Mesendoderm (in vitro differentiated cells): Measurements from ENCODE around the gene ALK.

Experiments
- DNase-seq: peaks from one replicate; pipeline ENCODE4 v3.0.0; 2013
- H2AK5ac ChIP-seq: 2 replicates; pipeline ENCODE4 v1.6.1; 2013; ENCODE audit warnings: low read length, inconsistent platforms
- H2BK120ac ChIP-seq: 2 replicates; pipeline ENCODE4 v1.6.1; 2013; ENCODE audit warnings: low read depth, mild to moderate bottlenecking, low read length, moderate library complexity, mixed read lengths
- H2BK15ac ChIP-seq: replicated peaks from 2 replicates; pipeline ENCODE4 v1.6.1; 2013; ENCODE audit warnings: low read depth, mild to moderate bottlenecking, moderate library complexity
- H2BK5ac ChIP-seq: 2 replicates; pipeline ENCODE4 v1.6.1; 2013; ENCODE audit warnings: low read length, inconsistent platforms
- H3K18ac ChIP-seq: 2 replicates; pipeline ENCODE4 v1.6.1; 2013; ENCODE audit warnings: mild to moderate bottlenecking, low read length, mixed read lengths
- H3K23ac ChIP-seq: one replicate; pipeline ENCODE4 v1.6.1; 2013; ENCODE audit warnings: low read length
- H3K27ac ChIP-seq: 2 replicates; pipeline ENCODE4 v1.5.1; 2013; ENCODE audit warnings: low read depth, mild to moderate bottlenecking, inconsistent platforms, low read length, moderate library complexity
- H3K27me3 ChIP-seq: 2 replicates; pipeline ENCODE4 v1.6.1; 2013; ENCODE audit warnings: low read length, control low read depth, mild to moderate bottlenecking, inconsistent platforms; ENCODE audit not compliant: insufficient read depth, poor library complexity
- H3K36me3 ChIP-seq: 2 replicates; pipeline ENCODE4 v1.6.1; 2013; ENCODE audit warnings: low read length, inconsistent platforms; ENCODE audit not compliant: control insufficient read depth, insufficient read depth
- H3K4ac ChIP-seq: one replicate; pipeline ENCODE4 v1.6.1; 2013; ENCODE audit warnings: low read depth, mild to moderate bottlenecking, low read length, moderate library complexity
- H3K4me1 ChIP-seq: 2 replicates; pipeline ENCODE4 v1.6.1; 2013; ENCODE audit warnings: low read depth, low read length, inconsistent platforms; ENCODE audit not compliant: control insufficient read depth
- H3K4me2 ChIP-seq: 2 replicates; pipeline ENCODE4 v1.6.1; 2013; ENCODE audit warnings: low read length
- H3K4me3 ChIP-seq: 2 replicates; pipeline ENCODE4 v1.5.1; 2013; ENCODE audit warnings: mild to moderate bottlenecking, low read length
- H3K56ac ChIP-seq: one replicate; pipeline ENCODE4 v1.6.1; 2013; ENCODE audit warnings: low read length
- H3K79me1 ChIP-seq: 2 replicates; pipeline ENCODE4 v1.6.1; 2013; ENCODE audit warnings: low read length, inconsistent platforms
- H3K79me2 ChIP-seq: 2 replicates; pipeline ENCODE4 v1.6.1; 2013; ENCODE audit warnings: mild to moderate bottlenecking, low read length; ENCODE audit not compliant: control insufficient read depth, insufficient read depth
- H3K9ac ChIP-seq: 2 replicates; pipeline ENCODE4 v1.6.1; 2013; ENCODE audit warnings: low read length, inconsistent platforms
- H4K5ac ChIP-seq: one replicate; pipeline ENCODE4 v1.6.1; 2013; ENCODE audit warnings: low read length
- H4K8ac ChIP-seq: one replicate; pipeline ENCODE4 v1.6.1; 2013; ENCODE audit warnings: low read depth, mild to moderate bottlenecking, control low read depth, low read length, moderate library complexity
- WGBS: extraction: QIAGEN DNeasy Blood & Tissue Kit; methylation state at CpG from one replicate; pipeline ENCODE4 v1.1.7; 2013; ENCODE audit warnings: low lambda C conversion rate, missing lambda C conversion rate; ENCODE audit not compliant: insufficient coverage; ENCODE audit errors: extremely low coverage; 5-methylcytosine and 5-hydroxymethylcytosine counted together

Gene ALK

GRCh38 chr2:29676886-29677453 lies 244.4 kb downstream of the ALK start:
- Histone ChIP-seq H2BK15ac (no peak overlapping the region), H3K36me3 (no peaks in the 10 kb centered on the region), H3K56ac (no peak overlapping the region), H3K79me1 (no peaks in the 10 kb centered on the region), H2BK5ac (no peak overlapping the region), H2BK120ac (no peak overlapping the region), H3K23ac (no peak overlapping the region), H3K4me3 (no peak overlapping the region), H4K5ac (no peak overlapping the region), H3K4me1 (no peaks in the 10 kb centered on the region), H3K27ac (no peak overlapping the region), H3K4me2 (no peak overlapping the region), H4K8ac (no peak overlapping the region), H3K27me3 (no peaks in the 10 kb centered on the region), H3K18ac (no peak overlapping the region), H3K4ac (no peak overlapping the region), H2AK5ac (no peak overlapping the region), H3K9ac (no peak overlapping the region), H3K79me2 (no peaks in the 10 kb centered on the region)
- DNase-seq = no peak

- Histone ChIP-seq H3K4me3 (no peak overlapping the region), H2BK5ac (no peak overlapping the region)
- no CpG with 5 or more reads among the region's 2 CpGs for WGBS
Measured at GRCh38 chr2:29664578-29664977, 256.8 kb downstream of the ALK start.

GRCh38 chr2:29663268-29663667 lies 258.1 kb downstream of the ALK start:
- H3K27ac ChIP-seq = no peak overlapping the region
- no peak overlapping the region for H3K23ac ChIP-seq
- no peaks in the 10 kb centered on the region for H3K79me2 ChIP-seq
- no peak overlapping the region for H3K56ac ChIP-seq
- no peak overlapping the region for H2BK120ac ChIP-seq
- DNase-seq = no peak
- no peak overlapping the region for H2AK5ac ChIP-seq
- no peak overlapping the region for H3K9ac ChIP-seq
- no peak overlapping the region for H3K4me2 ChIP-seq
- no CpG with 5 or more reads among the region's 3 CpGs for WGBS
- H3K27me3 ChIP-seq = no peaks in the 10 kb centered on the region
- H3K4me3 ChIP-seq = no peak overlapping the region
- H3K4ac ChIP-seq = no peak overlapping the region
- no peak overlapping the region for H4K5ac ChIP-seq
- H2BK15ac ChIP-seq = no peak overlapping the region
- no peak overlapping the region for H3K18ac ChIP-seq
- no peak overlapping the region for H4K8ac ChIP-seq
- H2BK5ac ChIP-seq = no peak overlapping the region
- no peaks in the 10 kb centered on the region for H3K79me1 ChIP-seq
- no peaks in the 10 kb centered on the region for H3K4me1 ChIP-seq
- no peaks in the 10 kb centered on the region for H3K36me3 ChIP-seq

More at GRCh38 chr2:29664578-29664977, 256.8 kb downstream of the ALK start:
- Histone ChIP-seq H3K9ac (no peak overlapping the region), H4K5ac (no peak overlapping the region), H3K79me2 (no peaks in the 10 kb centered on the region), H3K36me3 (no peaks in the 10 kb centered on the region), H3K23ac (no peak overlapping the region), H4K8ac (no peak overlapping the region), H3K4me1 (no peaks in the 10 kb centered on the region), H3K4me2 (no peak overlapping the region), H3K79me1 (no peaks in the 10 kb centered on the region), H3K4ac (no peak overlapping the region), H2BK120ac (no peak overlapping the region), H3K18ac (no peak overlapping the region), H2BK15ac (no peak overlapping the region), H3K56ac (no peak overlapping the region), H3K27ac (no peak overlapping the region), H2AK5ac (no peak overlapping the region), H3K27me3 (no peaks in the 10 kb centered on the region)
- DNase-seq = no peak

GRCh38 chr2:29662861-29663260 lies 258.5 kb downstream of the ALK start:
- Histone ChIP-seq H2BK5ac (no peak overlapping the region), H3K4me1 (no peaks in the 10 kb centered on the region), H3K56ac (no peak overlapping the region), H3K23ac (no peak overlapping the region), H3K18ac (no peak overlapping the region), H3K79me2 (no peaks in the 10 kb centered on the region), H3K79me1 (no peaks in the 10 kb centered on the region), H3K9ac (no peak overlapping the region), H3K27ac (no peak overlapping the region), H3K27me3 (no peaks in the 10 kb centered on the region), H3K36me3 (no peaks in the 10 kb centered on the region), H4K8ac (no peak overlapping the region), H3K4me2 (no peak overlapping the region), H2AK5ac (no peak overlapping the region), H3K4me3 (no peak overlapping the region), H4K5ac (no peak overlapping the region), H2BK120ac (no peak overlapping the region), H2BK15ac (no peak overlapping the region), H3K4ac (no peak overlapping the region)
- DNase-seq = no peak
- no CpG with 5 or more reads among the region's 2 CpGs for WGBS

- DNase-seq = no peak
- Histone ChIP-seq H3K56ac (no peak overlapping the region), H3K23ac (no peak overlapping the region), H2BK5ac (no peak overlapping the region), H4K5ac (no peak overlapping the region), H3K27me3 (no peaks in the 10 kb centered on the region), H3K79me1 (no peaks in the 10 kb centered on the region), H2BK15ac (no peak overlapping the region), H3K79me2 (no peaks in the 10 kb centered on the region), H3K4me1 (no peaks in the 10 kb centered on the region), H4K8ac (no peak overlapping the region), H3K27ac (no peak overlapping the region), H3K4me3 (no peak overlapping the region), H3K4me2 (no peak overlapping the region), H2BK120ac (no peak overlapping the region), H3K4ac (no peak overlapping the region), H2AK5ac (no peak overlapping the region), H3K18ac (no peak overlapping the region), H3K36me3 (no peaks in the 10 kb centered on the region), H3K9ac (no peak overlapping the region)
- WGBS = no CpG with 5 or more reads among the region's 2 CpGs
Measured at GRCh38 chr2:29660201-29660600, 261.2 kb downstream of the ALK start.

- H3K79me2 ChIP-seq = no peaks in the 10 kb centered on the region
- H2BK5ac ChIP-seq = no peak overlapping the region
- no peak overlapping the region for H4K8ac ChIP-seq
- no peak overlapping the region for H2BK120ac ChIP-seq
- H3K4ac ChIP-seq = no peak overlapping the region
- H3K4me2 ChIP-seq = no peak overlapping the region
- no peak overlapping the region for H3K18ac ChIP-seq
- no peaks in the 10 kb centered on the region for H3K79me1 ChIP-seq
- H3K56ac ChIP-seq = no peak overlapping the region
- no peak for DNase-seq
- H3K4me3 ChIP-seq = no peak overlapping the region
- H3K9ac ChIP-seq = no peak overlapping the region
- no peak overlapping the region for H2BK15ac ChIP-seq
- WGBS = no CpG with 5 or more reads among the region's 2 CpGs
- no peaks in the 10 kb centered on the region for H3K36me3 ChIP-seq
- no peaks in the 10 kb centered on the region for H3K27me3 ChIP-seq
- no peak overlapping the region for H4K5ac ChIP-seq
- H3K23ac ChIP-seq = no peak overlapping the region
- H3K4me1 ChIP-seq = no peaks in the 10 kb centered on the region
- no peak overlapping the region for H3K27ac ChIP-seq
- H2AK5ac ChIP-seq = no peak overlapping the region
Measured at GRCh38 chr2:29659178-29659577, 262.2 kb downstream of the ALK start.
